ENCODE data around the gene ZNF24.

- TF ChIP-seq CTCF (IDR thresholded peaks at IDR 0.05) (peak in 1 of 4 experiments; percentile 8), POLR2A (IDR thresholded peaks at IDR 0.05) (peak; percentile 71 to 84), POLR2AphosphoS5 (IDR thresholded peaks at IDR 0.05) (peak; percentile 81), EP300 (IDR thresholded peaks at IDR 0.05) (no peak)
Measured at GRCh38 chr18:35343936-35344735, at the start of gene ZNF24.
